GM23338 (cell line): ENCODE data around the gene FGF19.

ENCODE experiments used
- CREB1 ChIP-seq: fragments of 250-450 bp; sonication (Bioruptor Pico); IDR thresholded peaks from 2 replicates; pipeline ENCODE4 v1.5.0; 2020; ENCODE audit warnings: low read depth, mild to moderate bottlenecking, moderate library complexity
- EZH2 ChIP-seq: fragments of 200-600 bp; sonication (generic); IDR thresholded peaks from one replicate; pipeline ENCODE4 v1.8.0; 2017; ENCODE audit warnings: antibody characterized with exemption, mild to moderate bottlenecking, low read depth; ENCODE audit not compliant: unreplicated experiment
- EZH2phosphoT487 ChIP-seq: fragments of 200-600 bp; sonication (generic); IDR thresholded peaks from one replicate; pipeline ENCODE4 v1.8.1; 2018; ENCODE audit warnings: antibody characterized with exemption; ENCODE audit not compliant: unreplicated experiment
- JUNB ChIP-seq: IDR thresholded peaks from one replicate; pipeline ENCODE4 v1.6.1; 2016; ENCODE audit warnings: antibody characterized with exemption; ENCODE audit not compliant: unreplicated experiment
- NANOG ChIP-seq: IDR thresholded peaks from 2 replicates; pipeline ENCODE4 v1.6.1; 2016; ENCODE audit warnings: antibody characterized with exemption, borderline replicate concordance
- POLR2AphosphoS5 ChIP-seq: IDR thresholded peaks from 2 replicates; pipeline ENCODE4 v1.6.1; 2016; ENCODE audit warnings: antibody characterized with exemption, low read depth
- STAT1 ChIP-seq: IDR thresholded peaks from one replicate; pipeline ENCODE4 v1.6.1; 2016; ENCODE audit warnings: antibody characterized with exemption; ENCODE audit not compliant: unreplicated experiment
- ZNF114 ChIP-seq: fragments of 250-450 bp; sonication (Bioruptor Pico); IDR thresholded peaks from 2 replicates; pipeline ENCODE4 v1.5.0; 2020; ENCODE audit warnings: mild to moderate bottlenecking, moderate library complexity
- TF ChIP-seq, protein P1 (sequence below), 2 experiments: fragments of 200-600 bp in 1 of 2; sonication (generic) in 1 of 2; conservative IDR thresholded peaks; 2 replicates each; pipeline versions ENCODE4 v1.5.1 to v1.6.1; 2016 to 2017; ENCODE audit warnings: antibody characterized with exemption in 2 of 2, low read depth in 2 of 2, mild to moderate bottlenecking in 2 of 2, moderate library complexity in 1 of 2
- TF ChIP-seq, protein P2 (sequence below): IDR thresholded peaks from one replicate; pipeline ENCODE4 v1.6.1; 2018; ENCODE audit warnings: antibody characterized with exemption; ENCODE audit not compliant: unreplicated experiment
- TF ChIP-seq, protein P3 (sequence below): IDR thresholded peaks from 2 replicates; pipeline ENCODE4 v1.6.1; 2016; ENCODE audit warnings: antibody characterized with exemption

DNA sequence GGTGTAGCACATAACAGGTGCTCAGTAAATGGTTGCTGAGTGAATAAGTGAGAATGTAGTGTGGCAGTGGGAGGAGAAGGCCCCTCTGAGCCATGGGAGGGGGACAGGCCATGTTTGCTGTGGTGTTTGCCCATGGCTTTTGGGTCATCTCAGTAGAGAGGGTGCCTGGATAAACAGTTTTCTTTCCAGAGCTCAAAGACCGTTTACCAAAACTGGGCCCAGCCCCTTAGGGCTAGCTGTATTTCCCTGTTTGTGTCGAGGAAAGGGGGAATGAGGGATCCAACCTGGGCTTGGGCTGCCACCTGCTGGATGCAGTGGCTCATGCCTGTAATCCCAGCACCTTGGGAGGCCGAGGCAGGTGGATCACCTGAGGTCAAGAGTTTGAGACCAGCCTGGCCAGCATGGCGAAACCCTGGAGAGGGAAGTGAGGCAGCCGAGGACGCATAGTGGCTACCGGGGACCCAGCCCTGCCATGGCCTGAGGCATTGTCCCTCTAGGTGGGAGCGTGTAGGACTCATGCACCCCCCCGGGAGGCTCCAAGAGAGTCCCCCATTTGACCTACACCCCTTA, 20.0 kb downstream of the FGF19 start:
- TF ChIP-seq, protein P1, sequence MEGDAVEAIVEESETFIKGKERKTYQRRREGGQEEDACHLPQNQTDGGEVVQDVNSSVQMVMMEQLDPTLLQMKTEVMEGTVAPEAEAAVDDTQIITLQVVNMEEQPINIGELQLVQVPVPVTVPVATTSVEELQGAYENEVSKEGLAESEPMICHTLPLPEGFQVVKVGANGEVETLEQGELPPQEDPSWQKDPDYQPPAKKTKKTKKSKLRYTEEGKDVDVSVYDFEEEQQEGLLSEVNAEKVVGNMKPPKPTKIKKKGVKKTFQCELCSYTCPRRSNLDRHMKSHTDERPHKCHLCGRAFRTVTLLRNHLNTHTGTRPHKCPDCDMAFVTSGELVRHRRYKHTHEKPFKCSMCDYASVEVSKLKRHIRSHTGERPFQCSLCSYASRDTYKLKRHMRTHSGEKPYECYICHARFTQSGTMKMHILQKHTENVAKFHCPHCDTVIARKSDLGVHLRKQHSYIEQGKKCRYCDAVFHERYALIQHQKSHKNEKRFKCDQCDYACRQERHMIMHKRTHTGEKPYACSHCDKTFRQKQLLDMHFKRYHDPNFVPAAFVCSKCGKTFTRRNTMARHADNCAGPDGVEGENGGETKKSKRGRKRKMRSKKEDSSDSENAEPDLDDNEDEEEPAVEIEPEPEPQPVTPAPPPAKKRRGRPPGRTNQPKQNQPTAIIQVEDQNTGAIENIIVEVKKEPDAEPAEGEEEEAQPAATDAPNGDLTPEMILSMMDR (conservative IDR thresholded peaks at IDR 0.05; ENCODE audit: low read depth in 2 of 2) = peak; percentile 75 to 91
- TF ChIP-seq EZH2 (no peak), POLR2AphosphoS5 (no peak), EZH2phosphoT487 (no peak), STAT1 (no peak), JUNB (no peak), ZNF114 (CRISPR knock-in tag) (no peak), CREB1 (CRISPR knock-in tag) (no peak), NANOG (no peak)
- TF ChIP-seq, protein P2, sequence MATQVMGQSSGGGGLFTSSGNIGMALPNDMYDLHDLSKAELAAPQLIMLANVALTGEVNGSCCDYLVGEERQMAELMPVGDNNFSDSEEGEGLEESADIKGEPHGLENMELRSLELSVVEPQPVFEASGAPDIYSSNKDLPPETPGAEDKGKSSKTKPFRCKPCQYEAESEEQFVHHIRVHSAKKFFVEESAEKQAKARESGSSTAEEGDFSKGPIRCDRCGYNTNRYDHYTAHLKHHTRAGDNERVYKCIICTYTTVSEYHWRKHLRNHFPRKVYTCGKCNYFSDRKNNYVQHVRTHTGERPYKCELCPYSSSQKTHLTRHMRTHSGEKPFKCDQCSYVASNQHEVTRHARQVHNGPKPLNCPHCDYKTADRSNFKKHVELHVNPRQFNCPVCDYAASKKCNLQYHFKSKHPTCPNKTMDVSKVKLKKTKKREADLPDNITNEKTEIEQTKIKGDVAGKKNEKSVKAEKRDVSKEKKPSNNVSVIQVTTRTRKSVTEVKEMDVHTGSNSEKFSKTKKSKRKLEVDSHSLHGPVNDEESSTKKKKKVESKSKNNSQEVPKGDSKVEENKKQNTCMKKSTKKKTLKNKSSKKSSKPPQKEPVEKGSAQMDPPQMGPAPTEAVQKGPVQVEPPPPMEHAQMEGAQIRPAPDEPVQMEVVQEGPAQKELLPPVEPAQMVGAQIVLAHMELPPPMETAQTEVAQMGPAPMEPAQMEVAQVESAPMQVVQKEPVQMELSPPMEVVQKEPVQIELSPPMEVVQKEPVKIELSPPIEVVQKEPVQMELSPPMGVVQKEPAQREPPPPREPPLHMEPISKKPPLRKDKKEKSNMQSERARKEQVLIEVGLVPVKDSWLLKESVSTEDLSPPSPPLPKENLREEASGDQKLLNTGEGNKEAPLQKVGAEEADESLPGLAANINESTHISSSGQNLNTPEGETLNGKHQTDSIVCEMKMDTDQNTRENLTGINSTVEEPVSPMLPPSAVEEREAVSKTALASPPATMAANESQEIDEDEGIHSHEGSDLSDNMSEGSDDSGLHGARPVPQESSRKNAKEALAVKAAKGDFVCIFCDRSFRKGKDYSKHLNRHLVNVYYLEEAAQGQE = no peak
- TF ChIP-seq, protein P3, sequence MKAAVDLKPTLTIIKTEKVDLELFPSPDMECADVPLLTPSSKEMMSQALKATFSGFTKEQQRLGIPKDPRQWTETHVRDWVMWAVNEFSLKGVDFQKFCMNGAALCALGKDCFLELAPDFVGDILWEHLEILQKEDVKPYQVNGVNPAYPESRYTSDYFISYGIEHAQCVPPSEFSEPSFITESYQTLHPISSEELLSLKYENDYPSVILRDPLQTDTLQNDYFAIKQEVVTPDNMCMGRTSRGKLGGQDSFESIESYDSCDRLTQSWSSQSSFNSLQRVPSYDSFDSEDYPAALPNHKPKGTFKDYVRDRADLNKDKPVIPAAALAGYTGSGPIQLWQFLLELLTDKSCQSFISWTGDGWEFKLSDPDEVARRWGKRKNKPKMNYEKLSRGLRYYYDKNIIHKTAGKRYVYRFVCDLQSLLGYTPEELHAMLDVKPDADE = no peak
